B cell (primary cell): ENCODE results near the gene CCM2. TPM values are rescaled to one million over a fixed set of nuclear protein-coding genes. Genes with fewer than 3 reads are reported as not detected.

Experiments used
- ATAC-seq: fragments of 200-7000 bp; cut with Tn5 transposase; one replicate; pipeline ENCODE4 v1.10.0; 2021; ENCODE audit warnings: low read depth, mild to moderate bottlenecking, moderate number of reproducible peaks, moderate library complexity
- CTCF ChIA-PET: fragments of 350-600 bp; sonication (Branson Sonifier 250); formaldehyde crosslinking; loops from one replicate; lab custom pipeline; 2021; ENCODE audit warnings: antibody characterized with exemption, inconsistent platforms; lab: Charles Lee
- POLR2A ChIA-PET: fragments of 350-600 bp; sonication (Branson Sonifier 250); formaldehyde crosslinking; loops from one replicate; lab custom pipeline; 2021; ENCODE audit warnings: antibody characterized with exemption; lab: Charles Lee
- DNase-seq: peaks from one replicate; pipeline ENCODE4 v3.0.0; 2013
- H2AFZ ChIP-seq: 2 replicates; pipeline ENCODE4 v1.6.1; 2012; ENCODE audit warnings: mild to moderate bottlenecking, low read depth, low read length; ENCODE audit not compliant: insufficient read depth, poor library complexity, severe bottlenecking
- H3K27ac ChIP-seq, 2 donors: 1 replicate in 1 of 2; 2 replicates in 1 of 2; pipeline ENCODE4 v1.5.1; 2012 to 2013; ENCODE audit warnings: low read length in 2 of 2, mild to moderate bottlenecking in 2 of 2, moderate library complexity in 1 of 2
- H3K27me3 ChIP-seq, 4 experiments: fragments of 200-600 bp in 1 of 4; sonication (generic) in 1 of 4; replicated peaks in 1 of 4; 1 replicate in 2 of 4; 2 replicates in 2 of 4; pipeline versions ENCODE4 v1.6.1 to v1.7.0; 2013 to 2016; ENCODE audit warnings: low read length in 3 of 4, mild to moderate bottlenecking in 2 of 4, mixed read lengths in 1 of 4, moderate library complexity in 1 of 4; ENCODE audit not compliant: insufficient read depth in 4 of 4, control insufficient read depth in 3 of 4; ENCODE audit errors: control extremely low read depth in 1 of 4
- H3K36me3 ChIP-seq, 2 experiments: replicated peaks in 1 of 2; 1 replicate in 1 of 2; 2 replicates in 1 of 2; pipeline versions ENCODE4 v1.6.1 to v1.7.1; 2013; ENCODE audit warnings: low read length in 1 of 2; ENCODE audit not compliant: insufficient read depth in 2 of 2, control insufficient read depth in 1 of 2; ENCODE audit errors: control extremely low read depth in 1 of 2, extremely low read depth in 1 of 2
- H3K4me1 ChIP-seq, 2 donors: fragments of 200-600 bp in 1 of 2; sonication (generic) in 1 of 2; 1 replicate in 1 of 2; 2 replicates in 1 of 2; pipeline versions ENCODE4 v1.5.1 to v1.6.1; 2013 to 2017; ENCODE audit warnings: low read length in 2 of 2; ENCODE audit not compliant: control insufficient read depth in 2 of 2, insufficient read depth in 2 of 2
- H3K4me2 ChIP-seq: replicated peaks from 2 replicates; pipeline ENCODE3; 2012; ENCODE audit warnings: mild to moderate bottlenecking, low read depth, low read length; ENCODE audit not compliant: poor library complexity, severe bottlenecking
- H3K4me3 ChIP-seq, 5 experiments: fragments of 200-600 bp in 1 of 5; sonication (generic) in 1 of 5; 1 replicate in 3 of 5; 2 replicates in 2 of 5; pipeline versions ENCODE4 v1.5.1 to v1.7.0; 2011 to 2016; ENCODE audit warnings: low read length in 4 of 5, mild to moderate bottlenecking in 4 of 5, low read depth in 2 of 5, control low read depth in 1 of 5, moderate library complexity in 1 of 5; ENCODE audit not compliant: insufficient read depth in 1 of 5; ENCODE audit errors: control extremely low read depth in 1 of 5, extremely low read depth in 1 of 5
- H3K79me2 ChIP-seq: fragments of 200-600 bp; sonication (generic); one replicate; pipeline ENCODE4 v1.6.0; 2016; ENCODE audit warnings: low read length; ENCODE audit not compliant: control insufficient read depth, insufficient read depth
- H3K9ac ChIP-seq: fragments of 200-600 bp; sonication (generic); 2 replicates; pipeline ENCODE4 v1.6.1; 2017; ENCODE audit warnings: mild to moderate bottlenecking, low read length, moderate library complexity
- H3K9me3 ChIP-seq, 3 donors: one replicate each; pipeline versions ENCODE4 v1.6.1 to v1.7.1; 2013; ENCODE audit warnings: low read length in 2 of 3; ENCODE audit not compliant: control insufficient read depth in 2 of 3, insufficient read depth in 1 of 3; ENCODE audit errors: control extremely low read depth in 1 of 3
- H4K20me1 ChIP-seq: 2 replicates; pipeline ENCODE4 v1.6.0; 2012; ENCODE audit warnings: mild to moderate bottlenecking, low read length; ENCODE audit not compliant: insufficient read depth, control insufficient read depth, poor library complexity, severe bottlenecking
- H3K27ac Mint-ChIP-seq: one replicate; pipeline ENCODE4 v1.8.0; 2021; ENCODE audit warnings: mixed read lengths
- H3K27me3 Mint-ChIP-seq: one replicate; pipeline ENCODE4 v1.8.0; 2021; ENCODE audit warnings: mixed read lengths
- H3K4me1 Mint-ChIP-seq: one replicate; pipeline ENCODE4 v1.8.0; 2021; ENCODE audit warnings: mixed read lengths
- H3K4me3 Mint-ChIP-seq: one replicate; pipeline ENCODE4 v1.8.0; 2021; ENCODE audit warnings: mixed read lengths
- H3K9me3 Mint-ChIP-seq: one replicate; pipeline ENCODE4 v1.8.0; 2022; ENCODE audit warnings: mixed read lengths; ENCODE audit not compliant: insufficient read depth
- EZH2 ChIP-seq: IDR thresholded peaks from 2 replicates; pipeline ENCODE4 v1.6.1; 2012; ENCODE audit warnings: borderline replicate concordance, low read depth, mild to moderate bottlenecking, moderate library complexity, low read length; ENCODE audit not compliant: insufficient read depth, poor library complexity, severe bottlenecking
- WGBS: methylation state at CpG from one replicate; pipeline ENCODE4 v1.1.5; 2013; ENCODE audit warnings: missing lambda C conversion rate; ENCODE audit not compliant: insufficient coverage; 5-methylcytosine and 5-hydroxymethylcytosine counted together
- intact Hi-C: fragments of 100-400 bp; cut with micrococcal nuclease; formaldehyde crosslinking; loops from one replicate; pipeline ENCODE4 v1.10.0; 2022
- polyA plus RNA-seq: library from polyadenylated mRNA; depleted of rRNA; stranded (reverse); fragments of >200 nt; gene quantifications from 2 replicates; pipeline ENCODE4 v1.2.3, GENCODE V29; 2012
- total RNA-seq, 2 donors: library from RNA; stranded (reverse); fragments of 120-200 nt in 1 of 2; gene quantifications; 1 replicate in 1 of 2; 2 replicates in 1 of 2; pipeline versions ENCODE4 v1.2.3 to v1.2.4, GENCODE V29; 2013 to 2022
- TF ChIP-seq, protein P1 (sequence below): fragments of 200-600 bp; IDR thresholded peaks from one replicate; pipeline ENCODE4 v1.8.0; 2022; ENCODE audit warnings: antibody characterized with exemption, mild to moderate bottlenecking

CCM2 gene
- total and polyA plus RNA-seq, 2 donors (not counting 1 experiment from before 2014, with no cell fraction given): 150 to 201 TPM

DNA sequence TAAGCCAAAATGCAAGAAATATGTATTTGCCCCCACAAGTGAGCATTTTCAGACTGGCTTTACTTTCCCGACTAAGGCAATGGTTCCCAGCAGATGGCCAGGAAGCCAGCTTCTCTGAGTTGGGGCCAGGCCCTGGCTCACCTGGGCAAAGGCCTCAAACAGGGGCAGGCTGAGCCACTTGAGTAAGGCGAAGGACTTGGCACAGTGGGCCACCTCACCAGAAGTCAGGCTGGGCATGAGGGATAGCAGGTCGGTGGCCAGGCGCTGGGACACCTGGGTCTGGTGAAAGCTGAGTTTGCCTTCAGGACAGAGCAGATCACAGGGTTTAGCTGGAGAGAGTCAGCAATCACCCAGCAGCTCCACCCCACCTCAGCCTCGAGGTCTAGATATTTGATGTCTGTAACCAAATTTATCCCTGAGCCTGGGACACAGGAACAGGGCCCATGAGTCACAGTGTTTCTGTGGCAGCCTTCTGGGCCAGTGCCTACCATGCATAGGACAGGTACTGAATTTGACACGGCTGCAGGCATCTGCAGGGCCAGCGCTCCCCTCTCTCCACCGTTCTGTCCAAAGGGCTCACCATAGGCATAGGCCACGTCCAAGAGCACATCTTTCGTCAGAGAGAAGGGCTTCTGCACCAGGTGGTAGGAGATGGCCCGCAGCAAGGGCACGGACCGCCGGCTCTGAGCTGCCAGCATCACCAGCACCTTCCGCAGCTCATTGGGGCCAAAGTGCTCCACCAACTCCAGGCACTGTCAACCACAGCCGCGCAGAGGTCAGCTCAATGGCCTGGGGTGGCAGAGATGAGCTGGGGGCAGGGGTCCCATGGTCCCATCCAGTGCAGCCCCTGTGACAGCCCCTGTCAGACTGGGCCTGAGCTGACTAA, 104.2 kb downstream of the CCM2 start:
- intact Hi-C loops: no loop called here
- H3K4me1 Mint-ChIP-seq: peaks cover 20% of the 10 kb centered on the region
- Histone ChIP-seq H3K27me3 (no peaks in the 10 kb centered on the region), H2AFZ (no peak overlapping the region), H3K4me3 (no peak overlapping the region), H3K36me3 (peaks cover 0 to 100% of the 10 kb centered on the region in 2 experiments), H3K9ac (no peak overlapping the region), H3K4me2 (no peak overlapping the region), H3K27ac (no peak overlapping the region), H3K79me2 (peaks cover 59% of the 10 kb centered on the region), H4K20me1 (peaks cover 85% of the 10 kb centered on the region), H3K4me1 (peaks cover 7 to 20% of the 10 kb centered on the region in 2 donors), H3K9me3 (no peaks in the 10 kb centered on the region)
- H3K27me3 Mint-ChIP-seq: no peaks in the 10 kb centered on the region
- DNase-seq: no peak
- WGBS: 97% methylated on average over 17 of the region's 17 CpGs
- CTCF ChIA-PET: no interaction called here
- ATAC-seq: no peak
- H3K9me3 Mint-ChIP-seq: no peaks in the 10 kb centered on the region
- H3K27ac Mint-ChIP-seq: no peak overlapping the region
- POLR2A ChIA-PET: no interaction called here
- no peak overlapping the region for H3K4me3 Mint-ChIP-seq
- TF ChIP-seq EZH2: no peak
- TF ChIP-seq, protein P1, sequence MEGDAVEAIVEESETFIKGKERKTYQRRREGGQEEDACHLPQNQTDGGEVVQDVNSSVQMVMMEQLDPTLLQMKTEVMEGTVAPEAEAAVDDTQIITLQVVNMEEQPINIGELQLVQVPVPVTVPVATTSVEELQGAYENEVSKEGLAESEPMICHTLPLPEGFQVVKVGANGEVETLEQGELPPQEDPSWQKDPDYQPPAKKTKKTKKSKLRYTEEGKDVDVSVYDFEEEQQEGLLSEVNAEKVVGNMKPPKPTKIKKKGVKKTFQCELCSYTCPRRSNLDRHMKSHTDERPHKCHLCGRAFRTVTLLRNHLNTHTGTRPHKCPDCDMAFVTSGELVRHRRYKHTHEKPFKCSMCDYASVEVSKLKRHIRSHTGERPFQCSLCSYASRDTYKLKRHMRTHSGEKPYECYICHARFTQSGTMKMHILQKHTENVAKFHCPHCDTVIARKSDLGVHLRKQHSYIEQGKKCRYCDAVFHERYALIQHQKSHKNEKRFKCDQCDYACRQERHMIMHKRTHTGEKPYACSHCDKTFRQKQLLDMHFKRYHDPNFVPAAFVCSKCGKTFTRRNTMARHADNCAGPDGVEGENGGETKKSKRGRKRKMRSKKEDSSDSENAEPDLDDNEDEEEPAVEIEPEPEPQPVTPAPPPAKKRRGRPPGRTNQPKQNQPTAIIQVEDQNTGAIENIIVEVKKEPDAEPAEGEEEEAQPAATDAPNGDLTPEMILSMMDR: no peak
